Testis (tissue), 3 donors: ENCODE data around the gene TRPM2. TPM values are rescaled to one million over a fixed set of nuclear protein-coding genes. Genes with fewer than 3 reads are reported as not detected.

Experiments used
- DNase-seq: peaks from one replicate; pipeline ENCODE4 v3.0.0-alpha.2; 2019
- H3K27ac ChIP-seq, 2 donors: fragments of 200-600 bp; sonication (generic); one replicate each; pipeline ENCODE4 v1.5.1; 2019
- H3K27me3 ChIP-seq: fragments of 200-600 bp; sonication (generic); one replicate; pipeline ENCODE4 v1.5.1; 2019
- H3K36me3 ChIP-seq: fragments of 200-600 bp; sonication (generic); one replicate; pipeline ENCODE4 v1.5.1; 2017; ENCODE audit warnings: low read depth; ENCODE audit errors: missing control alignments
- H3K4me1 ChIP-seq: fragments of 200-600 bp; sonication (generic); one replicate; pipeline ENCODE4 v1.5.1; 2019
- H3K4me3 ChIP-seq, 2 donors: fragments of 200-600 bp; sonication (generic); one replicate each; pipeline ENCODE4 v1.5.1; 2017 to 2019
- H3K9me3 ChIP-seq: fragments of 200-600 bp; sonication (generic); one replicate; pipeline ENCODE4 v1.5.1; 2017
- CTCF ChIP-seq, 3 experiments: fragments of 450-650 bp in 2 of 3; fragments of 200-600 bp in 1 of 3; sonication (generic) in 1 of 3; IDR thresholded peaks; one replicate each; pipeline ENCODE4 v1.5.1; 2016 to 2019; ENCODE audit warnings: antibody characterized with exemption in 3 of 3, mild to moderate bottlenecking in 2 of 3, moderate library complexity in 1 of 3
- POLR2A ChIP-seq: fragments of 450-650 bp; IDR thresholded peaks from one replicate; pipeline ENCODE4 v1.6.1; 2017; ENCODE audit warnings: antibody characterized with exemption, mild to moderate bottlenecking, moderate library complexity
- WGBS, 2 donors: methylation state at CpG; one replicate each; pipeline ENCODE4 v1.1.5; 2018; 5-methylcytosine and 5-hydroxymethylcytosine counted together
- intact Hi-C: fragments of 100-400 bp; cut with DNase I; formaldehyde crosslinking; loops from one replicate; pipeline ENCODE4 v1.15.1; 2023; ENCODE audit warnings: low total_unique reads
- polyA plus RNA-seq: library from polyadenylated mRNA; stranded (reverse); fragments of 350-450 nt; fragmentation: Illumina TruSeq; extraction: RNeasy Lipid Tissue Mini Kit (QIAGEN cat#74804); gene quantifications from one replicate; pipeline ENCODE4 v1.2.3, GENCODE V29; 2014; ENCODE audit warnings: low read depth, low replicate concordance; ENCODE audit not compliant: insufficient read depth
- total RNA-seq, 2 donors: library from RNA; depleted of rRNA; stranded (reverse); fragments of >200 nt; gene quantifications; one replicate each; pipeline ENCODE4 v1.2.3, GENCODE V29; 2016

The TRPM2 gene
- total and polyA plus RNA-seq, 3 donors from 2014 or later: 3.0 to 4.9 (median 3.9) TPM

GRCh38 chr21:44313451-44313850 is 40.0 kb upstream of the TRPM2 start:
- TF ChIP-seq CTCF (IDR thresholded peaks at IDR 0.05) (no peak), POLR2A (no peak)
- DNase-seq: no peak

GRCh38 chr21:44314128-44314527 is 39.3 kb upstream of the TRPM2 start:
- 90 to 95% methylated on average over 8 to 14 of the region's 15 CpGs for WGBS, 2 donors
- intact Hi-C loops: no loop called here
- Histone ChIP-seq H3K4me3 (no peak overlapping the region), H3K27ac (no peak overlapping the region), H3K9me3 (no peaks in the 10 kb centered on the region), H3K4me1 (peaks cover 7% of the 10 kb centered on the region), H3K27me3 (no peaks in the 10 kb centered on the region), H3K36me3 (no peaks in the 10 kb centered on the region)
- no peak for DNase-seq
- no peak for TF ChIP-seq POLR2A
- no peak for TF ChIP-seq CTCF (IDR thresholded peaks at IDR 0.05)

More at GRCh38 chr21:44313451-44313850, 40.0 kb upstream of the TRPM2 start:
- Histone ChIP-seq H3K4me3 (no peak overlapping the region), H3K27ac (no peak overlapping the region), H3K9me3 (no peaks in the 10 kb centered on the region), H3K27me3 (no peaks in the 10 kb centered on the region), H3K4me1 (peaks cover 13% of the 10 kb centered on the region), H3K36me3 (no peaks in the 10 kb centered on the region)
- intact Hi-C loops: no loop called here
- WGBS, 2 donors: 75 to 90% methylated on average over 6 to 13 of the region's 13 CpGs

- Histone ChIP-seq H3K27ac (no peak overlapping the region), H3K36me3 (no peaks in the 10 kb centered on the region), H3K4me3 (no peak overlapping the region), H3K27me3 (no peaks in the 10 kb centered on the region), H3K4me1 (peaks cover 3% of the 10 kb centered on the region), H3K9me3 (no peaks in the 10 kb centered on the region)
- 70 to 97% methylated on average over 5 to 11 of the region's 11 CpGs for WGBS, 2 donors
- intact Hi-C loops: no loop called here
- DNase-seq: no peak
- no peak for TF ChIP-seq POLR2A
- no peak for TF ChIP-seq CTCF (IDR thresholded peaks at IDR 0.05)
Measured at GRCh38 chr21:44314561-44314960, 38.9 kb upstream of the TRPM2 start.

- Histone ChIP-seq H3K4me1 (no peaks in the 10 kb centered on the region), H3K36me3 (no peaks in the 10 kb centered on the region), H3K27ac (no peak overlapping the region), H3K27me3 (no peaks in the 10 kb centered on the region), H3K4me3 (no peak overlapping the region), H3K9me3 (no peaks in the 10 kb centered on the region)
- WGBS, 2 donors: 90 to 100% methylated on average over 4 to 14 of the region's 16 CpGs
- no peak for TF ChIP-seq POLR2A
- no peak for TF ChIP-seq CTCF (IDR thresholded peaks at IDR 0.05)
- no peak for DNase-seq
- intact Hi-C loops: no loop called here
Measured at GRCh38 chr21:44315691-44316203, 37.7 kb upstream of the TRPM2 start.

GRCh38 chr21:44316277-44316900 is 37.0 kb upstream of the TRPM2 start:
- WGBS, 2 donors: 92 to 93% methylated on average over 24 to 25 of the region's 27 CpGs
- no peaks in the 10 kb centered on the region for H3K36me3 ChIP-seq
- intact Hi-C loops: no loop called here

More at GRCh38 chr21:44316277-44316900, 37.0 kb upstream of the TRPM2 start:
- no peak overlapping the region for H3K4me3 ChIP-seq
- no peak for DNase-seq
- H3K9me3 ChIP-seq: no peaks in the 10 kb centered on the region
- no peak for TF ChIP-seq CTCF (IDR thresholded peaks at IDR 0.05)
- TF ChIP-seq POLR2A: no peak
- H3K27me3 ChIP-seq: no peaks in the 10 kb centered on the region
- H3K4me1 ChIP-seq: no peaks in the 10 kb centered on the region
- H3K27ac ChIP-seq: no peak overlapping the region
